ENCODE results near the gene GCC2.

- TF ChIP-seq CTCF (conservative IDR thresholded peaks at IDR 0.05) (no peak), ZFX (IDR thresholded peaks at IDR 0.05) (no peak)
Measured at GRCh38 chr2:108542071-108542470, 93.1 kb downstream of the GCC2 start.
